HG02763 (cell line): ENCODE measurements around the gene KIF21A.

Source experiments
- ATAC-seq: cut with Tn5 transposase; IDR thresholded peaks from one replicate; pipeline ENCODE4 v1.9.1; 2021; ENCODE audit warnings: mild to moderate bottlenecking, moderate library complexity; ENCODE audit not compliant: unreplicated experiment

Gene KIF21A

DNA sequence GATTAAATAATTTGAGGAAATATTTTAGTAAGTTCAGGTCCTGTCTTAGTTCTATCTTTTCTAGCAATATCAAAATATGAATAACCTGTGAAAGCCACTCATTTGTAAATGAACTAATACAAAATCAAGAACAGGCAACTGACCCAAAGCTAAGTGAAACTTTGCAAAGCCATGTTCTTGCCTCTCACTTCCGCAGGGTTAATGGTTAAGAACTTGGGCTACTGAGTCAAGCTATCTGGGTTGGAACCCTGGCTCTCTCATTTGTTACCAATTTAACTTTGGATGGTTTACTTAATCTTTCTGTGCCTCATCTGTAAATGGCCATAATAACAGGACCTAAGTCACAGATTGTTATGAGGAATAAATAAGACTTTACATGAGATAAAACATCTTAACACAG is 2.8 kb downstream of the KIF21A start:
- no peak for ATAC-seq

DNA sequence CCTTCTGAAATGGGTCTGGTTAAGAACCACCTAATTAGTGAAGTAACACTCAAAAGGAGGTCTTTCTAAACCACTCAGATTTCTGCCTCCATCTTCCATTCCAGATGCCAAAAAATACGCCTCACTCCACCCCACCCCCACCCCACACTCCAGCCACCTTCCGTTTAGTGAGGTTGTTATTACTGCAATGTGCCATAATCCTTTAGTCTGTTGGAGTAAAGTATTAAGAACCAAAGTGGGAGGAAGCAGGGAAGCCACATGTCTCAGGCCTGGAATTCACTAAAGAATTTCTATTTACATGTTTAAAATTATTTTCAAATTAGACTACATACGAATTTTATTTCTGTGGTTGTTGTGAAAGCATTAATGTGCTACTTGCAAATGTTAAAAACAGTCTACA is 7.4 kb downstream of the KIF21A start:
- ATAC-seq, result no peak

DNA sequence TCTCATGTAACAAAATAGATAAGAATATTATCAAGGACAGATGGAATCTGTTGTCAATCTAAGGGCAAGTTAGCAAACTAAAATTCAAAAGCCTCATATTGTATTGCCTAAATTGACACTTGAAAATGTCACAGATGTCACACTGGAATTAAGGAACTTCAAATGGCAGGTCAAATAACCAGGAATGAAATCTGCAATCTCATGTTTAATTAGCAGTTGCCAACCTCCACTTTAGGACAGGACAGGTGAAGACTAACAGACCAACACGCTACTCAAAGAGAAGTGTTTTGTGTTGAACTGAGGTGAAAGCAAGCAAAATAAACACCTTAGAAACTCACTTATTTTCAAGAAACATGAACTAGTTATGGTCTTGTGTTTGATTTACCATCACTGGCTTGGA is 11.1 kb downstream of the KIF21A start:
- no peak for ATAC-seq

DNA sequence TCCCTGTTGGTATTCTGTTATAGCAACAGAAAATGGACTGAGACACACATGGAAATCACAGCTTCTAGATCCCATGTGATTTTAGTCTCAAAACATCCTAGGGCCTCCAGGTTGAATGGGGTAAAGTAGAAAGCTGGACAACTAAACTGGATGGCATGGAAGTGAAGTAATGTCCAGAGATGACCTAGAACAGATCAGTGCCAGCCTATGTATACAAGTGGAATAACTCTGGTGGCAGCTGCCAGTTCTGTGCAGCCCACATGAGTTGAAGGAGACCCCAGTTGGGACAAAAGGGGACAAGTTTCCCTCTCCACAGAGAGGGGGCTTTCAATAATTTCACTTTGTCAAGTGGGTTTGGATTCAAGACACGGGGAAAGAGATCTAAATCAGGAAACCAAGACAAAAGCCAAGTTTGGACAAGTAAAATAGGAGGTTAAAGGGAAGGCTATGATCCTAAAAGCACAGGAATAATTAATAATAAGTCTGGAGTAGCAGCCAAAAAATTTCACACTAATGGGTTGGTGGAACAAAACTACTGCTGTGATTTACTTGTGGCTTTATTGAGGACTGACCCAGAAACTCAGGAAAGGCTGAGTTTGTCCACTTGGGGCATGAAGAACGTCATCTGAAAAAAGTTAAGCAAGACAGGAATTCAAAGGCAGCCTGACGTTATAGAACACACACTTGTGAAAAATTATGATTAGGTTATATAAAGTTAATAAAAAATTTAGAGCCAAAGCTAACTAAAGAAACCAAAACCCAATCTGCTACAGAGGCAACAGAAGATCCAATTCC is 11.7 kb downstream of the KIF21A start:
- no peak for ATAC-seq

DNA sequence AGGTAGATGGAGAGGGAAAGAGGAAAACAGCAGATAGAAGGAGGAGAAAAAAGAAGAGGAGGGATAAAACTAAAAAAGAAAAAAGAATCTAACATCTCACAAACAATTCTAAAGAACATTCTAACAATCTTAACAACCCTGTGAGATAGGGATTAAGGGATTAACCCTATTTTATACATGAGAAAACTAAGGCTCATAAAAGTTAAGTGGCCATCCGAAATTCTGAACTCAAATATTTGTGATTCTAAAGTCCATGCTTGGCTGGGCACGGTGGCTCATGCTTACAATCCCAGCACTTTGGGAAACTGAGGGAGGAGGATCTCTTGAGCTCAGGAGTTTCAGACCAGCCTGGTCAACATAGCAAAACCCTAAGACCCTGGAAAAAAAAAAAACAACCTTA is 13.1 kb downstream of the KIF21A start:
- ATAC-seq, result no peak

DNA sequence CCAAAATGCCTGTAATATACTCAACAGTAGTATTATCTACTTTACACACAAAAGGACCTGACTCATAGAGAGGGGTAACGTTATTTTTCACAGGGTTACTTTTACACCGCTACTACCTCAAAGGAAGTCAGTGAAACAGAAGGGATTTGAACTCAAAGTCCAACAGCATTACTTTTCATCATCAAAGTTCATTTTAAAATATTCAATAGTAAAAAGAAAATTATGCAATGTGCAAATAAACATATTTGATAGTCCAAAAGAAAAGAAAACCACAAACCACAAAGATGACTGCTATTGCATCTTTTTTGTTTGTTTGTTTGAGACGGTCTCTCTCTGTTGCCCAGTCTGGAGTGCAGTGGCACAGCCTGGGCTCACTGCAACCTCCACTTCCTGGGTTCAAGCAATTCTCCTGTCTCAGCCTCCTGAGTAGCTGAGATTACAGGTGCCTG is 15.5 kb downstream of the KIF21A start:
- ATAC-seq, result no peak

DNA sequence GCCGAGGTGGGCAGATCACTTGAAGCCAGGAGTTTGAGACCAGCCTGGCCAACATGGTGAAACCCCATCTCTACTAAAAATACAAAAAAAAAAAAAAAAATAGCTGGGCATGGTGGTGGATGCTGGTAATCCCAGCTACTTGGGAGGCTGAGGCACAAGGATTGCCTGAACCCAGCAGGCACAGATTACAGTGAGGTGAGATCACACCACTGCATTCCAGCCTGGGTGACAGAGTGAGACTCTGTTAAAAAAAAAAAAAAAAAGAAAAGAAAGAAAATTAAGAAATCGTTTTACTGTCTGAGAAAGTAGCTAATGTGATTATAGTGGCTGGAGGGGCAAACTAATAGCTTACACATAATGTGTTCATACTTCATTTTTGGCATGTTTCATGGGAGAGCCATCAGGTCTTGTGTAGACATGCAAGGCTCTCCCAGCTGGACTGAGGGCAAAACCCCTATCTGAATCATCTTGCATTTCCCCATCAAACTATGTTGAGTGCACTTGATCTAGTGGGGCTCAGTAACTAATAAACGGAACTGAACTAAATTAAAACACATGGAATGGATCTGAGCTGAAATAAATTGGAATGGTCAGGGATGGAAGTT is 16.2 kb downstream of the KIF21A start:
- ATAC-seq, result no peak

DNA sequence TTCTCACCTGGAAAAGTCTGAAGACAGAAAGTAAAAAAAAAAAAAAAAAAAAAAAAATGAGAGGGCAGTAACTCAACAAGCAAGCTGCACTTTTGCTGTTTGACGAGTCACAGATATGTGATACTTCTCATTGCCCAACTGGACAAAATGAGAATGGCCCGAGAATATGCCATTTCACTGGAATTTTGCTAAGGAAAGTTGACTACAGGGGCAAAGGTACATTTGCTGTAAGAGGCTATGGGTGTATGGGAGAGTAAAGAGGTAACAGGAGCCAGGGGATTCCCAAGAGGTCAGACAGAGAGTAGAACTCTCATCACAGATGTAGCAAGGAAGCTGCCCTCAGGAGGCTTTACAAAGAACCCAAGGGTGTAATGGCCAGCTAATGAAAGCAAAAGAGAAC is 22.9 kb downstream of the KIF21A start:
- no peak for ATAC-seq

DNA sequence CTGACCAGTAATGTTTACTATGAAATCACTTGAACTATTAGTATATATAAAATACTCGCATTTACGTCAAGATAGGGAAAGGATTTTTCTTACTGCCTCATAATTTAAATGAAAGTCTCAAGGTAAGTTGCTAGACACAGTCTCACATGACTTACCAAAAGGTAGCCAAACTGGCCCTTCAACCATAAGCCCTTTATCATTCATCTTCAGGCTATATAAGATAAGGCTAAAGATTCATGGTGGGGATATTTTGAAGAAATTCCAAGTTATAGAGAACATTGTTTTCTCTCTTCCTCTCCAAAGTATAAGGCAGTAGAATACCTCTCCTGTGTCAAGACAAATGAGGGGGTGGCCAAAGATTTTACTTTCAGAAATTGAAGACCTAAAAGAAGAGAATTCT is 23.4 kb downstream of the KIF21A start:
- ATAC-seq, result no peak

DNA sequence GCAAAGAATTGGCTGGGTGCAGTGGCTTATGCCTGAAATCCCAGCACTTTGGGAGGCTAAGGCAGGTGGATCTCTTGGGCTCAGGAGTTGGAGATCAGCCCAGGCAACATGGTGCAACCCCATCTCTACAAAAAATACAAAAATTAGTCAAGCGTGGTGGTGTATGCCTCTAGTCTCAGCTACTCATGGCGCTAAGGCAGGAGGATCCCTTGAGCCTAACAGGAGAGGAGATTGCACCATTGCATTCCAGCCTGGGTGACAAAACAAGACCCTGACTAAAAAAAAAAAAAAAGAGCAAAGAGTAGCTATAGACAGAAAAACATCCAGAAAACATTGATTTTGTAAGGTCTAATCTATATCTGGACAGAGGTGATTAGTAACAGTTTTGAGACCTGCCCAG is 25.0 kb downstream of the KIF21A start:
- ATAC-seq, result no peak

DNA sequence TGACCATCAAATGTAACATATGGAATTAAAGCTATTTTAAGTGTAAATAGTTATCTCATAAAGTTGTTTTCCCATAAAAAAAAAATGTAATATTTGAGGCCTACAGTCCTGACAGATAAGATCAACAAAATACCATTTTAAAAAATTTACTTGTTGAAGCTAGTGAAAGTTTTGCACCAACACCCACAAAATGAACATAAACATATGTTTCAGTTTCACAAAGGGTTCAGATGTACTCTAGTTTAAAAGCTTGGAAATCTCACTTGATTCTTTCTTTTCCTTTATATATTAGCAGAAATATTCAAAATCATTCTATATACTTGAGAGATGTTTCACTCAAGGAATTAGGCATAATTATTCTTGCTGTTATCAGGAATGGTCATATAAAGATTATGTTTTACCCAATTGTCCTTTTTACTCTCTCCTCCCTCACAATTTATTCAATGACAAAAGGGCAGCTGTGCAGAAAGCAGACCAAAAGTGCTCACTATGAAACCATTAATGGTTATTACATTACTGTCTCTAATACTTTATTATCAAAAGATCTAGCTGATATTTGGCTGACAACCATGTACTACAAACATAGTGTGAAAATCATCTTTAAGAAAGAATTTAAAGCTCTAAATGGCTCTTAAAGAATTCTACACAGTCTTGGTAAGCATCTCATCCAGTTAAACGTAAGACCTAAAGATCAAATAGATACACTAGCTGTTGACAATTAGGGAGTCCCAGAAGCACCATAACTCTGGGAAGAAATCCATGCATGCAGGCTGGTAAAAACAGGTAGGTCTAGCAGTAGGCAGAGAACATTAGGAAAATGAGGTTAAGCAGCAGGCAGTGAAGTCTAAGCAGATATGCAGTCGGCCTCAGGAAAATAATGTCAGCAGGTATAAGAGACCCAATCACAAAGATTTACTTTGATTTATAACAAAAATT is 28.8 kb downstream of the KIF21A start:
- no peak for ATAC-seq

DNA sequence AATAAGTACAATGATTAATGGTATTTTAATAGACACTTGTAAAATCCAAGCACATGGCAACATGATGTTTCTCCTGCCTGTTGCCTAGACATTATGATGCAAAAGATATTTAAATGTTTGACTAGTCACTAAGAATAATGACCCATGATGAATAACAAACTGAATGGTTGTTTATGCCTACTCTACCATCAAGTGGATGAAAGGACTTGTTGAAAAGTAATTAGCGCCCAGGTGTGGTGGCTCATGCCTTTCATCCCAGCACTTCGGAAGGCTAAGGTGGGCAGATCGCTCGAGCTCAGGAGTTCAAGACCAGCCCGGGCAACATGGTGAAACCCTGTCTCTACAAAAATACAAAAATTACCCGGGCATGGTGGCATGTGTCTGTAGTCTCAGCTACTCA is 30.7 kb downstream of the KIF21A start:
- ATAC-seq, result no peak

DNA sequence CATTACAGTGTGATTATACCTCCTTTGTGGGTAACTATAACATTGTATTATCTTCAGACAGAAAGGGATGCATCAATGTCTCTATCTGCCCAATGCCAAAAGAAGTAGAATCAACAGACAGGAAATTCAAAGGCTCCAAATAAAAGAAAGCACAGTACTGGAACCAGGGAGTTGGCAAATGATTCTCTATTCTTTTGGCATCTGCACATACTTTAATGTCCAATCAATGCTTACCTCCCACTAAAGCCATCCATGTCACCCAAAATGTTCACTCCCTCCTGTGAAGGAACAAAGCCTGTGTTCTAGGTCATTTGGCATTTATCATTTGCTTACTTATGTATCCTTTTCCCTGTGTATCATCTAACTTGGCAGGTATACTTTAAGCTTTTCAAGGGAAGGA is 36.7 kb downstream of the KIF21A start:
- no peak for ATAC-seq

DNA sequence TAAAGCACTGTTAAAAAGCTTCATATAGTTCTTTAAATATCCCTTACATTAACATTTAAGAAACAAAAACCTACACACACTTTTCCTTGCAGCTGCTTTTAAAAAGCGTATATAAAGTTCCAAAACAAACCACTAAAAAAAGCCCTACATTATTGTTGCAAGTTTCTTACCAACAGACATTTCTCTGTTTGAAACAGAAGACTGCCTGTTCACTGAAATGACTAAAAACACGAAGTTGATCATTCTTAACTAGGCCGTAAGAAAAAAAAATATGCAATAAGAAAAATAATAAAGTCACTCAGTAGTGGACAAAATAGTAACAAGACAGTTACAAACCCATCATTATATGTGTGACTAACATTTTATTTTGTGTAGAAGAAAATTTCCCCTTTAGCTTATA is 37.3 kb downstream of the KIF21A start:
- no peak for ATAC-seq

DNA sequence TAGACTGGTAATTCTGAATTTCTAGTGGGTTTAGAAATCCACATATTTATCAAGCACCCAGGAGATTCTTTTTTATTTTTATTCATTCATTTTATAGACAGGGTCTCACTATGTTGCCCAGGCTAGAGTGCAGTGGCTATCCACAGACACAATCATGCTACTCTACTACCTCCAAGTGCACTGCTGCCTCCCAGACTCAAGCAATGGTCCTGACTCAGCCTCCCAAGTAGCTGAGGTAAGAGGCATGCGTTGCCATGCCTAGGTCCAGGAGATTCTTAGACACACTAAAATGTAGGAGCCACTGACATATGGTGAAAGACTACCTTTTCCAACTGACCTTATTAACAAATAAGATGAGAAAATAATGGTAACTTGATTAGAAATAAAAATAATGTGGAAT is 38.9 kb downstream of the KIF21A start:
- ATAC-seq, result no peak

DNA sequence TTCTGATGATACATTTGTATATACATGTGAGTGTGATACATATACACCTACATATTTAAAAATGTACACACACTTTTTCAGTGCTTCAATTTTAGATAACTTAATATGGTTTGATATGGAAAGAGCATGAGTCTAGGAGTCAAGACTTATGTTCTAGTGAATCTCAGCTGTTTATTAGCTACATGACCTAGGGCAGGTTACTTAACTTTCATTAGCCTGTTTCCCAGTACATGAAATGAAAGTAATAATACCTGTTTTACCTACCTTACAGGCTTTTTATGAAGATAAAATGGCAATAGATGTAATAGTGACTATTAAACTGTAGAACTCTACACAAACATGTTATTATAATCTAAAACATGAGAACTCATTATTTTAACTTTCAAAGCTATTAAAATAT is 39.5 kb downstream of the KIF21A start:
- ATAC-seq, result no peak

DNA sequence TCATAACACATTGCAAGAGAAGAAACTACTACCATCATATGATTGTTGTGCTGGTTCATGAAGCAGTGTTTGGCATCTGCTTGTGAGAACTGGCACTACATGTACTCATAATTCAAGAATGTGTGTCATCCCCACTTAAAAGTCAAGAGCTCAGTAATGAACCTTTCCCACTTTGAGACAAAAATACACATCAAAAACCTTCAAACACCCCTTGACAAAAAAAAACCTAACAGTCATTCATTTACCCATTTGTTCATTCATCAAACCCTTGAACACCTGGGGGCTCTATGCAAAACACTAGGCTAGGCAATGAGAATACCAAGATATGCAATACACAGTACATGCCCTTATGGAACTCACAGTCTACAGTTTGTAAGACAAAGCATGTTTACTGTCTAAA is 40.0 kb downstream of the KIF21A start:
- ATAC-seq, result no peak

DNA sequence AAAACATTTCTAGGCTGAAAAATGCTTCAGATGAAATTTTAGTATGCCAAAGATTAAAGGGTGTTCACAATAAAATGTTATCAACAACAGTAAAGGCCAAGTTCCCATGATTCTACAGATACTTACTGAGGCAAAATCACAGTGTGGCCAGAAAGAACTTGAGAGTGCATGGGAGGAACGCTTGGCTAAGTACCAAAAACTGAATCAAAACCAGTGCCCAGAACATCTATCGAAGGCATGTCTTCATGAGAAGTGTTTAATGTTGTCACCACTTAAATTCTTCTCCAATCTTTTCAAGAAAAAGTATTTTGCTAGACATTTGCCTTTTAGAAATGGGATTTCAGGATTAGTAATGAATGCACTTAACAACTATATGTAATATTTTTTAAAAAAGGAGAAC is 41.5 kb downstream of the KIF21A start:
- ATAC-seq, result no peak

DNA sequence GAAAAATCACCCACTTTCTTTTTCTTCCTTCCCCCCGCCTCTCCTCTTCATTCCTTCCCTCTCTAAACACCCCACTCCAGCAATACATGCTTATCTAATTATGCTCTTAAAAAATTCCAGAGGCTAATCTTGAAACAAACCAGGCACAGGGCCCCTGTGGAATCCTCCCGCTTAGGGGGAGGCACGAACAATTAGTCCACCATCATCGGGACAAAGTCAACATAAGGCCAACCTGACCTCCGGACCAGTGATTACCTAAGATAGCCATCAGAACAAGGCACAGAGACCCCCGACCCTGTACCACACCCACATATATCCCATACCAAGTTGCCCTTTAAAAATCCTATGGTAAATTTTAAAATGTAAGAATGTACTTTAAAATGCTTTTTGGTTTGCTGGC is 47.1 kb downstream of the KIF21A start:
- ATAC-seq, result no peak

DNA sequence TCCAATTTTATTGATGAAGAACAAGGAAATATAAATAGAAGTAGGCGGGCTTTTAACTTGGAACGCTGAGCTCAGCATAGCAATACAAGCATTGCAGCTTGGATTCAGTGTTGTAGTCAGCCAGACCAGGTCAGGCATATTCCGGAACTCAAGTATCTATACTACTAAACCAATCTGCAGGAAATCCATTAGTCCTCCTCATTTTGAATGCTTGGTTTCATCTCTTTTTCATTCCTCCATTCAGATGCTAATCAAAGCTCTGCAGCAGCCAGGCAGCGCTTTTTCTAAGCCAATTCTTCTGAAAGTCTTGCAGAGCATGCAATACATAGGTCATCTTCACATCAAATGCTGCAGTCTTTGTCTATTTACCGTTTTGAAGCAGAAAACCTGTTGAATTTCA is 49.0 kb downstream of the KIF21A start:
- no peak for ATAC-seq

DNA sequence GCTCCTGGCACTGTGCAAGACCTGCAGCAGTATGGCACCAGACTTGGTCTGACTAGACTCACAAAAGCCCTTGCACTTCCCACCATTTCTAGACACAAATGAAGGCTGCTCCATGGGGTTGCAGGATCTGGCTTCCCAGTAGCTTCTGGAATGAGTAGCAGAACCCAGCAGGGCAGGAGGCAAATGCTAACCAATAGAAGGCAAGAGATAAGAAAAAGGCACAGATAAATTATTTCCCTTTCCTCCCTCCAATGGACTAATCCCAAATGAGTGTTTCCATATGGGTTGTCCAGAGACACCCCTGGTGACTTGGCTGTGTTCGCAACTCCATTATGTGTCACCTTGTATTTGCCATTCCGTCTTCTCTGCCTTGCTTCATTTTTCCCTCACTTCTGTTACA is 49.7 kb downstream of the KIF21A start:
- no peak for ATAC-seq
